ENCODE measurements around the gene INSYN2B.

- TF ChIP-seq POLR2A (IDR thresholded peaks at IDR 0.05) (no peak), CTCF (IDR thresholded peaks at IDR 0.05) (no peak), POLR2AphosphoS5 (IDR thresholded peaks at IDR 0.05) (no peak), EP300 (IDR thresholded peaks at IDR 0.05) (no peak)
Measured at GRCh38 chr5:169911448-169912212, 68.7 kb downstream of the INSYN2B start.
